ENCODE results near the gene NRG2. TPM values are rescaled to one million over a fixed set of nuclear protein-coding genes. Genes with fewer than 3 reads are reported as not detected.

The NRG2 gene
- total RNA-seq, 4 donors from 2014 or later, result 1.1 to 2.9 (median 1.8) TPM

- DNase-seq, result peak; percentile 57 to 58
- TF ChIP-seq CTCF (IDR thresholded peaks at IDR 0.05), result no peak
- TF ChIP-seq POLR2A (IDR thresholded peaks at IDR 0.05), result no peak
- 81 to 83% methylated on average over 1 of the region's 1 CpG for WGBS, 2 donors
These were observed 11.1 kb upstream of the NRG2 start for GRCh38 chr5:140054086-140054689.

GRCh38 chr5:140051950-140052349, 8.9 kb upstream of the NRG2 start:
- TF ChIP-seq POLR2A (IDR thresholded peaks at IDR 0.05) (no peak), CTCF (IDR thresholded peaks at IDR 0.05) (no peak)
- peaks cover 3 to 5% of the 10 kb centered on the region in 2 donors for H3K4me1 ChIP-seq
- H3K9me3 ChIP-seq, result no peaks in the 10 kb centered on the region
- intact Hi-C loops (cut with DNase I), result no loop called here
- H3K27me3 ChIP-seq, result no peaks in the 10 kb centered on the region
- WGBS, 2 donors, result 73 to 80% methylated on average over 1 of the region's 1 CpG
- DNase-seq, result no peak
- no peak overlapping the region for H3K4me3 ChIP-seq (replicated peaks in 1 of 3)
- H3K27ac ChIP-seq, result no peak overlapping the region
- H3K36me3 ChIP-seq, result no peaks in the 10 kb centered on the region

More at GRCh38 chr5:140054086-140054689, 11.1 kb upstream of the NRG2 start:
- Histone ChIP-seq H3K27me3 (no peaks in the 10 kb centered on the region), H3K9me3 (no peaks in the 10 kb centered on the region), H3K27ac (no peak overlapping the region), H3K36me3 (no peaks in the 10 kb centered on the region), H3K4me3 (replicated peaks in 1 of 3) (no peak overlapping the region), H3K4me1 (peaks cover 3 to 5% of the 10 kb centered on the region in 2 donors)
- intact Hi-C loops (cut with DNase I), result no loop called here

GRCh38 chr5:140049713-140050112, 6.6 kb upstream of the NRG2 start:
- Histone ChIP-seq H3K9me3 (no peaks in the 10 kb centered on the region), H3K4me1 (peaks cover 3 to 5% of the 10 kb centered on the region in 2 donors), H3K36me3 (no peaks in the 10 kb centered on the region), H3K27me3 (no peaks in the 10 kb centered on the region), H3K4me3 (replicated peaks in 1 of 3) (no peak overlapping the region), H3K27ac (no peak overlapping the region)
- intact Hi-C loops (cut with DNase I), result no loop called here
- no peak for DNase-seq
- WGBS, 2 donors, result 80 to 81% methylated on average over 5 of the region's 5 CpGs
- TF ChIP-seq CTCF (IDR thresholded peaks at IDR 0.05) (no peak), POLR2A (IDR thresholded peaks at IDR 0.05) (no peak)

- TF ChIP-seq POLR2A (IDR thresholded peaks at IDR 0.05) (no peak), CTCF (IDR thresholded peaks at IDR 0.05) (no peak)
- DNase-seq, result no peak
- 85 to 95% methylated on average over 1 of the region's 1 CpG for WGBS, 2 donors
- H3K27ac ChIP-seq, result no peak overlapping the region
- H3K4me1 ChIP-seq, result peaks cover 3% of the 10 kb centered on the region in 2 donors
- intact Hi-C loops (cut with DNase I), result no loop called here
- no peaks in the 10 kb centered on the region for H3K9me3 ChIP-seq
- no peaks in the 10 kb centered on the region for H3K27me3 ChIP-seq
- no peak overlapping the region for H3K4me3 ChIP-seq (replicated peaks in 1 of 3)
- H3K36me3 ChIP-seq, result no peaks in the 10 kb centered on the region
These were observed 6.1 kb upstream of the NRG2 start for GRCh38 chr5:140049205-140049604.

GRCh38 chr5:140044041-140044440, 942 bp upstream of the NRG2 start:
- H3K27ac ChIP-seq, result no peak overlapping the region

More at GRCh38 chr5:140044041-140044440, 942 bp upstream of the NRG2 start:
- Histone ChIP-seq H3K4me3 (replicated peaks in 1 of 3) (no peak overlapping the region), H3K36me3 (no peaks in the 10 kb centered on the region), H3K4me1 (peaks cover 12 to 27% of the 10 kb centered on the region in 2 donors), H3K27me3 (no peaks in the 10 kb centered on the region), H3K9me3 (no peaks in the 10 kb centered on the region)
- intact Hi-C loops (cut with DNase I), result no loop called here
- 38 to 50% methylated on average over 1 of the region's 1 CpG for WGBS, 2 donors
- DNase-seq, result no peak
- TF ChIP-seq CTCF (IDR thresholded peaks at IDR 0.05), result no peak
- TF ChIP-seq POLR2A (IDR thresholded peaks at IDR 0.05), result no peak

Data from thyroid gland (tissue), 4 donors.